Skeletal muscle tissue (tissue), 4 donors: Measurements from ENCODE around the gene SLC4A3. TPM values are rescaled to one million over a fixed set of nuclear protein-coding genes. Genes with fewer than 3 reads are reported as not detected.

ENCODE experiments used
- H3K27ac ChIP-seq: one replicate; pipeline ENCODE4 v1.7.0; 2013; ENCODE audit warnings: mild to moderate bottlenecking, low read depth, low read length, inconsistent platforms
- H3K27me3 ChIP-seq, 3 donors: one replicate each; pipeline ENCODE4 v1.7.0; 2013; ENCODE audit warnings: low read length in 3 of 3; ENCODE audit not compliant: control insufficient read depth in 3 of 3, insufficient read depth in 3 of 3
- H3K36me3 ChIP-seq, 3 donors: one replicate each; pipeline ENCODE4 v1.7.0; 2013; ENCODE audit warnings: low read length in 3 of 3; ENCODE audit not compliant: control insufficient read depth in 3 of 3, insufficient read depth in 3 of 3
- H3K4me1 ChIP-seq, 3 donors: one replicate each; pipeline ENCODE4 v1.7.0; 2013; ENCODE audit warnings: low read length in 3 of 3, mild to moderate bottlenecking in 3 of 3; ENCODE audit not compliant: control insufficient read depth in 3 of 3, insufficient read depth in 3 of 3
- H3K4me3 ChIP-seq, 3 donors: one replicate each; pipeline ENCODE4 v1.7.0; 2013; ENCODE audit warnings: low read length in 3 of 3
- H3K9ac ChIP-seq, 3 donors: one replicate each; pipeline ENCODE4 v1.7.0; 2013; ENCODE audit warnings: low read length in 3 of 3, mild to moderate bottlenecking in 3 of 3, moderate library complexity in 2 of 3, low read depth in 1 of 3
- H3K9me3 ChIP-seq, 3 donors: one replicate each; pipeline ENCODE4 v1.7.0; 2013; ENCODE audit warnings: low read length in 3 of 3; ENCODE audit not compliant: control insufficient read depth in 3 of 3
- total RNA-seq: library from RNA; depleted of rRNA; stranded (reverse); fragments of >200 nt; gene quantifications from one replicate; pipeline ENCODE4 v1.2.3, GENCODE V29; 2014
- donor health status: Osteomylitis.

The SLC4A3 gene
- total RNA-seq, 1 donor from 2014 or later: 2.1 TPM

DNA sequence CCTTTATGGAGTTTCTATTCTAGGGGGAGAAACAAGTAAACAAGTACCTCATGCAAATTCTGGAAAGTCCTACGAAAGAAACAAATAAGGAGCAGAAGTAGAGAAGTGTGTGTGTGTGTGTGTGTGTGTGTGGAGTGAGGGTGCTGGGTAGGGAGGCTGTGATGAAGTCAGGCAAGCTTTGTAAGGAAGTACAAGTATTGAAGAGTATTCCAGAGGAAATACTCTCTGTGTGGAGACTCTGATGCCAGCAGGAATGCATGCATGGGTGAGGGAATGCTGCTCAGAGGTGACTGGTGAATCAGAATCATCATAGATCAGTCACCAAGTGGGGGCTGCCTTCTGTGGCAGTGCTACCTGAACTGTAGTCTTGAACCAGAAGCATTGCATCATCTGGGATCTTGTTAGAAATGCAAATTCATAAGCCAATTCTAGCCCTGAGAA lies 34.5 kb downstream of the SLC4A3 start:
- no peak overlapping the region for H3K27ac ChIP-seq
- no peak overlapping the region for H3K9ac ChIP-seq
- no peak overlapping the region for H3K4me3 ChIP-seq
- no peaks in the 10 kb centered on the region for H3K27me3 ChIP-seq
- H3K9me3 ChIP-seq: no peaks in the 10 kb centered on the region
- H3K36me3 ChIP-seq: no peaks in the 10 kb centered on the region
- H3K4me1 ChIP-seq: peaks cover 8 to 15% (median 9%) of the 10 kb centered on the region in 3 donors

DNA sequence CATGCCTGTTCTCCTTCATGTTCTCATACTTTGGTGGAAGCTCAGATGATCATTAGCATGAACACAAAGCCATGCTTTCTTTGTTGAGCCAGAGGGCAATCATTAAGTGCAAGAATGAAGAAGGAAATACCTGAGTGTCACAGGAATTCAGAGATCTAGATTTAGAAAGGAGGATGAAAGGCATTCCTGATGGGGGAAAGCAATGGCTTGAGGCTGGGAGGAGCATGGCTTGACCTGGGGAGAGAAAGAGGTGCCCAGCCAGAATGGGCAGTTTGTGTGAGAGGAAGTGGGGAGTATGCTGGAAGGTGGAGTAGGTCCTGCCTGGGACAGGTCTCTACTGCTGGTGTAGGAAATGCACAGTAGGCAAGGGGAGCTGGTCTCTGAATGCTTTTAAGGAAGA lies 35.1 kb downstream of the SLC4A3 start:
- Histone ChIP-seq H3K4me3 (no peak overlapping the region), H3K4me1 (peaks cover 8 to 15% (median 9%) of the 10 kb centered on the region in 3 donors), H3K27me3 (no peaks in the 10 kb centered on the region), H3K36me3 (no peaks in the 10 kb centered on the region), H3K9me3 (no peaks in the 10 kb centered on the region), H3K9ac (no peak overlapping the region), H3K27ac (no peak overlapping the region)

DNA sequence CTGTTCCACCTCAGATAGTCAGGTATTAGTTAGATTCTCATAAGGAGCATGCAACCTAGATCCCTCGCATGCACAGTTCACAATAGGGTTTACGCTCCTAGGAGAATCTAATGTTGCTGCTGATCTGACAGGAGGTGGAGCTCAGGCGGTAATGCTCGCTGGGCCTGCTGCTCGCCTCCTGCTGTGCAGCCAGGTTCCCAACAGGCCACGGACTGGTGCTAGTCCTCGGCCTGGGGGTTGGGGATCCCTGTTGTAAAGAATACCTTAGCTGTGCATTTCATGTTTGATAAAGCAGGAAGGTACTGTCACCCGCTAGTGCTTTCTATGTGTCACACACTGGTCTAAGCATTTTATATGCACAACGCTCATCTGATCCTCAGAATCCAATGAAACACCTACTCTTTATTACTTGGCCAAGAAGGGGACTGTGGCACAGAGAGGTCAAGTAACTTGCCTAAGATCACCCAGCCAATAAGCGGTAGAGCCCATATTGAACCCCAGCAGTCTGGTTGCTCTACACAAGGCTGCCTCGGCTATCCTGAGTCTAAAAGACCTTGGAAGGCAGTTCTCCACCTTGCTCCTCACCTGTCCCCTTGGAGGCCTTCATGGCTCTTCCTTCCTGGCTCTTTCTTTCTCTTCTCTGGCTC lies 35.8 kb downstream of the SLC4A3 start:
- H3K36me3 ChIP-seq: no peaks in the 10 kb centered on the region
- H3K9me3 ChIP-seq: no peaks in the 10 kb centered on the region
- H3K4me3 ChIP-seq: no peak overlapping the region
- no peak overlapping the region for H3K9ac ChIP-seq
- H3K27ac ChIP-seq: no peak overlapping the region
- H3K27me3 ChIP-seq: no peaks in the 10 kb centered on the region
- peaks cover 8 to 11% (median 9%) of the 10 kb centered on the region in 3 donors for H3K4me1 ChIP-seq

DNA sequence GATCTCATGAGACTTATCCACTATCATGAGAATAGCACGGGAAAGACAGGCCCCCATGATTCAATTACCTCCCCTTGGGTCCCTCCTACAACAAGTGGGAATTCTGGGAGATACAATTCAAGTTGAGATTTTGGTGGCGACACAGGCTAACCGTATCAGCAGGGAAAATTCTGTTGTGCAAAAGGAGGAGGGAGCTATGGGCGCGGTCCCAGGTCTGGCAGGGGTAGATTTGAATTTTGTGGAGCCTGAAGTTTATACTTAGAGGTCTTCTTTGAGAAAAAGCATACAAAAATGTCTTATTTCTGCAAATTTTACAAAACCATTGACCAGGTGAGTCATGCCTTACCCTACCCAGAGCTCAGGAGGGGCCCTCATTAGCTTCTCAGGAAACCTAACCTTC lies 36.6 kb downstream of the SLC4A3 start:
- peaks cover 8 to 10% (median 9%) of the 10 kb centered on the region in 3 donors for H3K4me1 ChIP-seq
- H3K27me3 ChIP-seq: no peaks in the 10 kb centered on the region
- no peak overlapping the region for H3K4me3 ChIP-seq
- no peaks in the 10 kb centered on the region for H3K36me3 ChIP-seq
- H3K9me3 ChIP-seq: no peaks in the 10 kb centered on the region
- H3K27ac ChIP-seq: no peak overlapping the region
- no peak overlapping the region for H3K9ac ChIP-seq

DNA sequence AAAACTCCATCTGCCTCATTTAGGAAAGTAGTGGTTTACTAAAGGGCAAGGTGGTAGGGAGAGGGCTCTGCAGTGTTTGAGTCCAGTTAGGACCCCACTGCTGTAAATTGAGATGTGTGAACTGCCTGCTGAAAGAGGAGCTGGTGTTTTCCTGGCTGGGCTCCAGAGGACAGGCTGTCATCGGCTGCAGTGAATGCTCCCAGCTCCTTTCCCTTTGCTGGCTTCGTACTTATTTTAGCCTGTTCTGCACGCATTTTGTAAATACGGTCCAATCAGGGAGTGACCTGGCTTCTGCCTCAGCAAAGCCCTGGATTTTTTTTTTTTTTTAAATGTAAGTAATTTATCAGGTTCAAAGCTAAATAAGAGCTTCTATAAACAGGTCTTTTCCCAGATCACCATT lies 37.5 kb downstream of the SLC4A3 start:
- Histone ChIP-seq H3K36me3 (no peaks in the 10 kb centered on the region), H3K4me1 (peaks cover 8 to 10% (median 9%) of the 10 kb centered on the region in 3 donors), H3K27ac (no peak overlapping the region), H3K4me3 (no peak overlapping the region), H3K9me3 (no peaks in the 10 kb centered on the region), H3K9ac (peak overlapping the region in 2 of 3 donors; percentile 3 to 39), H3K27me3 (no peaks in the 10 kb centered on the region)

DNA sequence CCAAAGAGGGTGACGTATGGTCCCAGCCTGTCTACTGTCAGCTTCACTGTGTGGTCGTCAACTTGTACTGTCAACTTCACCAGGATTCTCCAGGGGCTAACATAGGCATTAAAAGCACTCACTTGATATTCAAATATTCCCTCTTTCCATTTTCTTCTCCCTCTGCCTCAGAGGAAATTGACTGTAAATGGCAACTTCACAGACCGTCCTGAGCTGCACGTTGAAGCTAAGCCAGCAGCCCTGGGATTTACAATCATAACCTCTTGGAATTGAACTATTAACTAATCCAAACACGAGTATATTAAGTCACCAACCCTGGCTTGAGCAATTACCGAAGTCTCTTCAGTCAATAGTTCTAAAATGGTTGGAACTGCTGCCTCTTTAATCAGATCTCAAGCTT lies 38.5 kb downstream of the SLC4A3 start:
- Histone ChIP-seq H3K9me3 (no peaks in the 10 kb centered on the region), H3K27me3 (no peaks in the 10 kb centered on the region), H3K27ac (no peak overlapping the region)

DNA sequence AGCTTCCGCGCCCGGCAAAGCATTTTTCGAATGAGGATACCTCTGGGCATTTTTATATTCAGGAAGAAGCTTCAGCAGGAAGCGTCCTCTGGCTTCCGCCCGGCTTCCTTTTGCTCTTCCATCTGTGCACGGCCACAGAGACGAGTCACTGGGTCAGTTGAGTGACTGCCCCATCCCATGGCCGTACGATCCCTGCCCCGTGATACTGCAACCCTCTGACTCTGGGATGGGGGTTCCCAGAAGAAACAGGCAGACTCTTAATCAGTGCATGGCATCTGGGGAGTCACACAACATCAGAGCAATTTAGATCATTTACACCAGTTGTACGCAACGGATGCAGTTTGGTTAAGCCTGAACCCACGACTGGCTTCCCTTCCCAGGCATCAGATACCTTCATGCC lies 40.9 kb downstream of the SLC4A3 start:
- Histone ChIP-seq H3K4me3 (no peak overlapping the region), H3K9me3 (no peaks in the 10 kb centered on the region), H3K4me1 (peaks cover 8 to 10% (median 9%) of the 10 kb centered on the region in 3 donors), H3K27ac (no peak overlapping the region), H3K27me3 (no peaks in the 10 kb centered on the region), H3K9ac (no peak overlapping the region), H3K36me3 (no peaks in the 10 kb centered on the region)

More for the DNA sequence above, 38.5 kb downstream of the SLC4A3 start:
- H3K9ac ChIP-seq: no peak overlapping the region
- peaks cover 8 to 10% (median 9%) of the 10 kb centered on the region in 3 donors for H3K4me1 ChIP-seq
- no peak overlapping the region for H3K4me3 ChIP-seq
- H3K36me3 ChIP-seq: no peaks in the 10 kb centered on the region

DNA sequence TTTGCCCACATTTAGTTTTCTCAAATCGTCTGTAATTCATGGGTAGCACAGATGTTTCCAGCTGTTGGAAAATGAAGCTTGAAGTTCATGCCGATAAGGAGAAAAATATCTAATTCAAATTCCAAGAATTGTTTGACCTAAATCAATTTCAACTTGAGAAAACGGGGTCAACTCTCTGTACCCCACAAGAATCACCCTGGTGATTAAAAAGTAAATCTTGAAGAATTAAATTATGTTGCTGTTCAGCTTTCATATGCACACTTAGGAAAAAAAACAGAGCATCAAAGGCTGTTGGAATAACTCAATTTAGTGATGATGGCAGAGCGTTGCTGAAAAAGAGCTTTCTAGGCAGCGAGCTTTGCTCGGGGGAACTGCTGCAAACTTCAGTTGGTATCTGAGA lies 43.0 kb downstream of the SLC4A3 start:
- Histone ChIP-seq H3K9ac (no peak overlapping the region), H3K27ac (no peak overlapping the region), H3K27me3 (no peaks in the 10 kb centered on the region), H3K4me1 (peaks cover 7% of the 10 kb centered on the region in 3 donors), H3K9me3 (no peaks in the 10 kb centered on the region), H3K36me3 (no peaks in the 10 kb centered on the region), H3K4me3 (no peak overlapping the region)

DNA sequence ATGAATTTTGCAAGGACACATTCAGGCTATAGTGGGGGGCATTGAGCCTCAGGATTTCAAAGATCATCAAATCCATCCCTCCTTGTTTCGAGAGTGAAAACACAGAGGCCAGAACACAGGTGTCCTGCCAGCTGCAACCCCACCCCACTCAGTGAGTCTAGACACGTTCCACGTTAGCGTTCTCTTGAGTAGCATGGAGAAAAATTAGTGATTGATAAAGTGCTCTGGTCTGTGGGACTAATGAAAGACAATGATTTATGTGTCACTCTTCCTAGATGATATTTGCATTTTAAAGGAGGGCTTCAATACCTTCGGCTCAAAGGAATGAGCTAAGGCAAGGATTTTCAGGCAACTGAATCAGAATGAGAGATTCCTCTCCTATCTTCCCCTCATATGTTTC lies 43.8 kb downstream of the SLC4A3 start:
- H3K9ac ChIP-seq: no peak overlapping the region
- no peaks in the 10 kb centered on the region for H3K27me3 ChIP-seq
- H3K27ac ChIP-seq: no peak overlapping the region
- H3K36me3 ChIP-seq: no peaks in the 10 kb centered on the region
- H3K4me3 ChIP-seq: no peak overlapping the region
- peaks cover 10 to 13% (median 10%) of the 10 kb centered on the region in 3 donors for H3K4me1 ChIP-seq
- H3K9me3 ChIP-seq: no peaks in the 10 kb centered on the region

DNA sequence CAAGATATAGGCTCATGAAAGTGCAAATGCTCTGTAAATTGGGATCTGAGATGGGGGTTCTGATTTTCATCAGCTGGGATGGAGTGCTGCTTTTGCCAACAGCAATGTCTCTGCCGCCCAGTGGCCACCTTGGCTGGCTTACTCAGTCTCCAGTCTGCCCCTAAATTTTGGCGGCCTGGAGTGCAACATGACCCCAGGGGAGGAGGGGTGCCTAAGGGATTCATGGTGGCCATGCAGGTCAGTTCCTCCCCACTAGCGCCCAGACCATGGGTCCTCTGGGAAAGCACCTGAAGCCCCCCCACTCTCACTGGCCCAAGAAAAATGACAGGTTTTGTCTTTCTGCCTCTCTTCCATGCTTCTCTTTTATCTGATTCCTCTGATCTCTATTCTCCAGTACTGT lies 45.0 kb downstream of the SLC4A3 start:
- Histone ChIP-seq H3K27me3 (no peaks in the 10 kb centered on the region), H3K4me1 (peaks cover 10 to 13% (median 10%) of the 10 kb centered on the region in 3 donors), H3K36me3 (no peaks in the 10 kb centered on the region), H3K27ac (no peak overlapping the region), H3K9ac (no peak overlapping the region), H3K4me3 (no peak overlapping the region), H3K9me3 (no peaks in the 10 kb centered on the region)
